GM12878 (cell line): ENCODE data around the gene CD68. TPM values are rescaled to one million over a fixed set of nuclear protein-coding genes. Genes with fewer than 3 reads are reported as not detected.

ENCODE experiments used
- CHD4 ChIP-seq: fragments of 200-600 bp; sonication (generic); IDR thresholded peaks from 2 replicates; pipeline ENCODE4 v1.6.1; 2016; ENCODE audit warnings: mild to moderate bottlenecking
- E2F8 ChIP-seq: fragments of 450-650 bp; IDR thresholded peaks from 2 replicates; pipeline ENCODE4 v1.6.1; 2018; ENCODE audit warnings: mild to moderate bottlenecking, low read depth, moderate library complexity; ENCODE audit not compliant: partially characterized antibody
- EGR1 ChIP-seq, 2 experiments: IDR thresholded peaks; 1 replicate in 1 of 2; 2 replicates in 1 of 2; pipeline ENCODE4 v1.6.1; 2011 to 2012; ENCODE audit warnings: low read depth in 2 of 2, low read length in 2 of 2, borderline replicate concordance in 1 of 2, mild to moderate bottlenecking in 1 of 2, moderate library complexity in 1 of 2
- ESRRA ChIP-seq: IDR thresholded peaks from 2 replicates; pipeline ENCODE4 v1.6.1; 2012; ENCODE audit warnings: mild to moderate bottlenecking, low read length, improper control_type of control experiment
- FOS ChIP-seq: IDR thresholded peaks from 3 replicates; pipeline ENCODE4 v1.6.1; 2011; ENCODE audit warnings: borderline replicate concordance; ENCODE audit not compliant: insufficient read length; ENCODE audit errors: extremely low read depth
- KDM1A ChIP-seq: fragments of 200-600 bp; sonication (generic); IDR thresholded peaks from 2 replicates; pipeline ENCODE4 v1.6.1; 2016; ENCODE audit warnings: borderline replicate concordance
- NFYB ChIP-seq: IDR thresholded peaks from 2 replicates; pipeline ENCODE4 v1.6.1; 2011; ENCODE audit warnings: low read depth, mild to moderate bottlenecking, low read length, improper control_type of control experiment, moderate library complexity; ENCODE audit not compliant: insufficient read depth
- RFX5 ChIP-seq: IDR thresholded peaks from 2 replicates; pipeline ENCODE4 v1.6.1; 2011; ENCODE audit warnings: low read depth, low read length, improper control_type of control experiment
- RUNX3 ChIP-seq: IDR thresholded peaks from 2 replicates; pipeline ENCODE4 v1.6.1; 2012; ENCODE audit warnings: low read length, inconsistent platforms
- SMARCA5 ChIP-seq: fragments of 450-650 bp; IDR thresholded peaks from 2 replicates; pipeline ENCODE4 v1.6.1; 2017; ENCODE audit warnings: mild to moderate bottlenecking
- SMC3 ChIP-seq: IDR thresholded peaks from 2 replicates; pipeline ENCODE4 v1.6.1; 2011; ENCODE audit warnings: low read length, improper control_type of control experiment, borderline replicate concordance
- ZBTB11 ChIP-seq: fragments of 450-650 bp; formaldehyde crosslinking; IDR thresholded peaks from 2 replicates; pipeline ENCODE4 v1.5.0; 2022; ENCODE audit warnings: mild to moderate bottlenecking, missing genetic modification characterization
- ZNF217 ChIP-seq: fragments of 450-650 bp; IDR thresholded peaks from 2 replicates; pipeline ENCODE4 v1.6.1; 2017; ENCODE audit warnings: antibody characterized with exemption, mild to moderate bottlenecking
- ZSCAN29 ChIP-seq: fragments of 450-650 bp; IDR thresholded peaks from 2 replicates; pipeline ENCODE4 v1.6.1; 2017; ENCODE audit warnings: mild to moderate bottlenecking, moderate library complexity
- polyA plus RNA-seq, 11 experiments: library from polyadenylated mRNA; depleted of rRNA in 4 of 11; unstranded in 6 of 11; stranded (reverse) in 5 of 11; fragments of >200 nt; fragmentation: Nextera tagmentation in 4 of 11; fragmentation: Illumina TruSeq in 1 of 11; extraction: Ambion mirVana in 4 of 11; extraction: Trizol in 1 of 11; gene quantifications; 1 replicate in 1 of 11; 2 replicates in 10 of 11; pipeline versions ENCODE4 v1.2.1 to v1.2.3, GENCODE V29; 2011 to 2016; ENCODE audit warnings: inconsistent platforms in 2 of 11, missing spikeins in 2 of 11, low read depth in 1 of 11
- total RNA-seq, 4 experiments: library from RNA; depleted of rRNA in 3 of 4; stranded (reverse); fragments of >200 nt in 3 of 4; fragmentation: Illumina TruSeq in 1 of 4; extraction: Trizol in 1 of 4; gene quantifications; 2 replicates each; pipeline versions ENCODE4 v1.2.1 to v1.2.3, GENCODE V29; 2013 to 2021
- TF ChIP-seq, protein P1 (sequence below): fragments of 450-650 bp; IDR thresholded peaks from 2 replicates; pipeline ENCODE4 v1.6.1; 2017; ENCODE audit warnings: mild to moderate bottlenecking, moderate library complexity
- TF ChIP-seq, protein P2 (sequence below): IDR thresholded peaks from 2 replicates; pipeline ENCODE4 v1.6.1; 2012; ENCODE audit warnings: low read length, inconsistent platforms

Gene CD68
- total and polyA plus RNA-seq, 10 of the 15 experiments (the other 5 are each of a cell fraction or from before 2014, with no cell fraction given), result 2.6 to 6.9 (median 3.8) TPM

- TF ChIP-seq, protein P1, sequence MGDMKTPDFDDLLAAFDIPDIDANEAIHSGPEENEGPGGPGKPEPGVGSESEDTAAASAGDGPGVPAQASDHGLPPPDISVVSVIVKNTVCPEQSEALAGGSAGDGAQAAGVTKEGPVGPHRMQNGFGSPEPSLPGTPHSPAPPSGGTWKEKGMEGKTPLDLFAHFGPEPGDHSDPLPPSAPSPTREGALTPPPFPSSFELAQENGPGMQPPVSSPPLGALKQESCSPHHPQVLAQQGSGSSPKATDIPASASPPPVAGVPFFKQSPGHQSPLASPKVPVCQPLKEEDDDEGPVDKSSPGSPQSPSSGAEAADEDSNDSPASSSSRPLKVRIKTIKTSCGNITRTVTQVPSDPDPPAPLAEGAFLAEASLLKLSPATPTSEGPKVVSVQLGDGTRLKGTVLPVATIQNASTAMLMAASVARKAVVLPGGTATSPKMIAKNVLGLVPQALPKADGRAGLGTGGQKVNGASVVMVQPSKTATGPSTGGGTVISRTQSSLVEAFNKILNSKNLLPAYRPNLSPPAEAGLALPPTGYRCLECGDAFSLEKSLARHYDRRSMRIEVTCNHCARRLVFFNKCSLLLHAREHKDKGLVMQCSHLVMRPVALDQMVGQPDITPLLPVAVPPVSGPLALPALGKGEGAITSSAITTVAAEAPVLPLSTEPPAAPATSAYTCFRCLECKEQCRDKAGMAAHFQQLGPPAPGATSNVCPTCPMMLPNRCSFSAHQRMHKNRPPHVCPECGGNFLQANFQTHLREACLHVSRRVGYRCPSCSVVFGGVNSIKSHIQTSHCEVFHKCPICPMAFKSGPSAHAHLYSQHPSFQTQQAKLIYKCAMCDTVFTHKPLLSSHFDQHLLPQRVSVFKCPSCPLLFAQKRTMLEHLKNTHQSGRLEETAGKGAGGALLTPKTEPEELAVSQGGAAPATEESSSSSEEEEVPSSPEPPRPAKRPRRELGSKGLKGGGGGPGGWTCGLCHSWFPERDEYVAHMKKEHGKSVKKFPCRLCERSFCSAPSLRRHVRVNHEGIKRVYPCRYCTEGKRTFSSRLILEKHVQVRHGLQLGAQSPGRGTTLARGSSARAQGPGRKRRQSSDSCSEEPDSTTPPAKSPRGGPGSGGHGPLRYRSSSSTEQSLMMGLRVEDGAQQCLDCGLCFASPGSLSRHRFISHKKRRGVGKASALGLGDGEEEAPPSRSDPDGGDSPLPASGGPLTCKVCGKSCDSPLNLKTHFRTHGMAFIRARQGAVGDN, result 0 out of 2 replicates have a peak, but pooled peaks have one; percentile 39
- TF ChIP-seq CHD4 (no peak), SMARCA5 (no peak), KDM1A (no peak), ZBTB11 (CRISPR knock-in tag) (no peak), ZSCAN29 (no peak), SMC3 (no peak), FOS (no peak), RUNX3 (peak; percentile 88), NFYB (peak; percentile 57; the same call in 1 of the 2 replicates), EGR1 (IDR thresholded peaks at IDR 0.05; ENCODE audit: borderline replicate concordance in 1 of 2, low read depth in 2 of 2, low read length in 2 of 2) (peak in 1 of 2 experiments; percentile 91; a peak in 2 of 3 replicates), ZNF217 (no peak), E2F8 (no peak), RFX5 (no peak), ESRRA (no peak)
- TF ChIP-seq, protein P2, sequence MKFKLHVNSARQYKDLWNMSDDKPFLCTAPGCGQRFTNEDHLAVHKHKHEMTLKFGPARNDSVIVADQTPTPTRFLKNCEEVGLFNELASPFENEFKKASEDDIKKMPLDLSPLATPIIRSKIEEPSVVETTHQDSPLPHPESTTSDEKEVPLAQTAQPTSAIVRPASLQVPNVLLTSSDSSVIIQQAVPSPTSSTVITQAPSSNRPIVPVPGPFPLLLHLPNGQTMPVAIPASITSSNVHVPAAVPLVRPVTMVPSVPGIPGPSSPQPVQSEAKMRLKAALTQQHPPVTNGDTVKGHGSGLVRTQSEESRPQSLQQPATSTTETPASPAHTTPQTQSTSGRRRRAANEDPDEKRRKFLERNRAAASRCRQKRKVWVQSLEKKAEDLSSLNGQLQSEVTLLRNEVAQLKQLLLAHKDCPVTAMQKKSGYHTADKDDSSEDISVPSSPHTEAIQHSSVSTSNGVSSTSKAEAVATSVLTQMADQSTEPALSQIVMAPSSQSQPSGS, result no peak
These were observed 48.0 kb downstream of the CD68 start, which contains the start of gene SAT2 (continued) for GRCh38 chr17:7627250-7628121.
